Ramos (cell line): ENCODE measurements around the gene TTLL5.
"Not testable (repeated sequence)": the region's sequence is repeated elsewhere in the genome, so short reads cannot be mapped to it uniquely, and the experiment has no call there.

Experiments used
- in situ Hi-C: fragments of 300-500 bp; cut with MboI; formaldehyde crosslinking; loops from one replicate; pipeline ENCODE4 v1.14.3; 2022; ENCODE audit warnings: low sequenced_read_pairs; ENCODE audit not compliant: unreplicated experiment

TTLL5 gene

DNA sequence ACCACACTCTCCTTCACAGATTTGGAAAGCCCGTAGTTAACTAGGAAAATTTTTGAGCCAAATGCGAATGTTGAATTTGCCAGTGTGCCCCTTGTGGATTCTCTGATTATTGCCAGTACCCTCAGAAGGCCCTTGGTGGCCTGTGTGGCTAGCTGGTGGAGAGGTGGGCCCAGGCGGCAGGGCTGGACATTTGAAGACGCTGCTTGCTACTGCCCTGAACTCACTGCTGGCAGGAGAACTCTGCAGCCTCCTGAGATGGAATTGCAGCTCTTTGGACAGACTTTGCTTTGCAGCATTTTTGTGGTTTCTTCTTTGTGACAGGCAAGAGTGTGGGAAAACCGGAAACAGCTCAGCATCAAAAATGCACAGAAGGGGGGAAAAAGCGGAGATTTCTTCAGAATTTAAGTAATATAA is 223.2 kb downstream of the TTLL5 start:
- in situ Hi-C loops: no loop called here

DNA sequence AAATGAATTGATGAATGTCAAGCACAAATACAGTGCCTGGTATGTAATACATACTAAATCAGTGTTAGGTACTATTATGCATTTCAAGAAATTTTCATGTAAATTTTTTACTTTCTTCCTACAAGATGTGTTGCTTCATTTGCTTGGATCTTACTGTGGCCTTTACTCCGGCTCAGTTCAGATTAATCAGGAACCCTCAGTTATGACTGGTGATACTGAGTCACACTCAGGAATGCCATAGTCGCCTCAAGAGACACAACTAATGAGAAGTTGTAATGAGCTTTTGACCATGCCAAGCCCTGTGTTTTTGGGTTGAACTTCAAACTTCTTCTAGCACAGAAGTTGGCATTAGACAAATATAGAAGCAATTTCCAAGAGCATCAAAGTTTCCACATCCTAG is 224.8 kb downstream of the TTLL5 start:
- in situ Hi-C loops: no loop called here

DNA sequence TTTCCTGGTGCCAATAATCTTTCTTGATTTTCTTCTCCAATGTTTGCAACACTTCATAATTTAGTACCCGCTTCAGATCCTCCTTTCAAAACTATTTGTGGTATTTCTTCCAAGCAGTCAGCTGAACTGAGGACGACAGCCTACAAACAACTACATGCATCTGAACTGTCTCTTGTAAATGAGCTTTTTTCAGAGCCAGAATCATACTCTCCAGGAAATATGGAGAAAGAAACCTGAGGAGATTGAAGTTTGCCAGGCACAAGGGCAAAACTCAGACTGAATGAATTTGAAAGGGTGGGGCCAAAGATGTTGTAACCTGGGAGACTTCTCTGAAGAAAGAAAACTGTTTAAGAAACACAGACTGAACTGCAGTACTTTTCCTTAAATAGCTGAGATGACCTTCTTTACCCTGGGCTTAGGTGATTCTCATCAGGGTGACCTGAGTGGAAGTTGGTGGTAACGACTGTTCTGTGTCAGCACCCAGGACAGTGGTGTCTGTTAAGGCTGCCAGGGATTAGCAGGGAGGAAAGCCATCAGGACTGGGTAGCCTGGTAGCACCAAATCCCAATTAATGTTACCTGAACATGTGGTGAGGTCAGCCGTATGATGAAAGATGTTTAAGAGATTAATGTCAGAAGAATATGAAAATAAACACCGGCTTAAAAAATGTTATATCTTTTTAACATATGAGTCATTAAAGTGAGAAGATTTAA is 225.7 kb downstream of the TTLL5 start:
- in situ Hi-C loops: no loop called here

DNA sequence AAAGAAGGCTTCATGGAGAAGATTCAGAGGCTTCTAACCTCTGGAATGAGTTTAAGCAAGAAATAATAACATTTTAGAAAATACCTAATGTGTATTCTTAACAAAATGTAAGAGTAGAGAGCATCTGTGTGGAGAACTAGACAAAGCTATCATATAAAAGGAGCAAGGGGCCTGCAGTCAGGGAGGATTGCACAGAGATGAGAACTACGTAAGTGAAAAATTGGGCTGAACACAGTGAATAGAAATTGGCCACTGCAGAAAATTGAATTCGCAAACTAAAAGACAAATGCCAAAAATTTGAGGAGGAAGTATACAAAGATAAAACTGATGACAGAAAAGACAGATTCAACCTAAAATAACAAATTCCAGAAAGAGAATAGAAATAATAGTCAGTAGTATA is 227.9 kb downstream of the TTLL5 start:
- in situ Hi-C loops: no loop called here

DNA sequence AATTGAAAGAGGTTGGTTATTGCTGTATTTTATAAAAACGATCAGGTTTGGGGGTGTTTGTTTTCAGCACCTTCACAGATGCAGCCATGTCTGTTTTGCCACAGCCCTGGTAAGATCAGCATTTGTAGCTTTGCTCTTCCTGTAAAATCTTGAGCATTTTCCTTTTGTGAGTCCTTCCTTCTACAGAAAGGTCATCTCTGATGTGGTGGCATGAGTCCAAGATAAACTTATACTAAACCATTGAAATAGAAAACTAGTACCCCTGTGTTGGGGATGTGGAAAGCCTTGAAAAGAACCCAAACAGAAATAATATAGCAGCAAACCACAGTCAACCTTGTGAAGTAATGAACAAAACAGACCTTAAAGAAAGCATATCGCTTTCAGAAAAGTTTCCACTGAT is 235.3 kb downstream of the TTLL5 start:
- in situ Hi-C loops: no loop called here

DNA sequence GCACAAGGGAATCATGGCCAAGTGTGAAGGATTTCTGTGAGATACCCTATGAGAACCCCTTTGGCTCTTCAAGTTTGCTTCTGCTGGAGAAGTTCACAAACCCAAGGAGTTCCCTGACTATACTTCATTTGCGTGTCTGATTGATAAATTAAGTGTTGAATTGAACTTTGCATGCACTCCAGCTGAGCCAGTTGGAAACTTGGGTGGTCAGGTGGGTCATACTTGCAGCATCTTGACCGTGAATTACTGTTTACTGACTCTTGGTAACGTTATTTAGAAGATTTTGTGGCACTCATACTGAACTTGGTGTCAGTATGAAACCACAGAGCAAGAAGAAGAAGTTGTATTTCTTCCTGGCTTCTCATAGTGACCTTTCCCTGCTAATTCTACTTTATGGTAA is 243.3 kb downstream of the TTLL5 start:
- in situ Hi-C loops: loop anchor here (10.0 kb wide), 1 partner anchor 80 kb away; the partner anchor contains the start of genes IFT43 and TGFB3

DNA sequence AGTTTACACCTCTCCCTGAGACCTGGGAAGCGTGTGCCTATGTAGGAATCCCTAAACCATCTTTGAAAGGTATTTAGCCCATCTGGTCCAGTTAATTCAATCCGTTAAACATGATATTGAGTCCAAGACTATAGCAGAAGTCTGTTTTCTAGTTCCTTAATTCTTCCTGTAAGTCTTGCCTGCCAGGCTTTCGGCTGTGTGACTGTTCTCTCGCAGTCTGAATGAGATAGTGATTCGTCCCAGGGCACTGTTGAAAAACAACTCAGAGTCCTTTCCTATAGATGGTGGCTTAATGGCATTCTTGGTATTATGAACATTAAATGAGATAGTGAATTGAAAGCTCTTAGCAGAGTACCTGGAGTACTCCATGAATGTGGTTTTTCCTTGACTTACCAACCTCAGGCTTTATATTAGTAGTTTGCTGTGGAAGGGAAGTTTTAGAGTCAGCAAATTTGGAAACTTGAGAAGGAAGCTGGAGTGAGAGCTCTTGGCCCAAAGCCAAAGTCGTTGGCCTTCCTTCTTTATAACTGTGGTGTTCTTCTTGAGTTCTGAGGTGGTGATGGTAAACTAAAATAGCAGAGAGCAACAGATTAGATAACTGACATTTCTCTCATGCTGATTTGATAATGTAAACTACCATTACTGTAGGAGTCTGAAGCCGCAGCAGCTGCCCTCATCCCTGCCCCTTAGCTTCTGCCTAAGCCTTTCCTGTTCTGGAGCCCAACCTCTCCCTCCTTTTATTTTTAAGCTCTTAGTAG is 244.3 kb downstream of the TTLL5 start:
- in situ Hi-C loops: loop anchor here (10.0 kb wide), 1 partner anchor 79 kb away; the partner anchor contains the start of genes IFT43 and TGFB3

DNA sequence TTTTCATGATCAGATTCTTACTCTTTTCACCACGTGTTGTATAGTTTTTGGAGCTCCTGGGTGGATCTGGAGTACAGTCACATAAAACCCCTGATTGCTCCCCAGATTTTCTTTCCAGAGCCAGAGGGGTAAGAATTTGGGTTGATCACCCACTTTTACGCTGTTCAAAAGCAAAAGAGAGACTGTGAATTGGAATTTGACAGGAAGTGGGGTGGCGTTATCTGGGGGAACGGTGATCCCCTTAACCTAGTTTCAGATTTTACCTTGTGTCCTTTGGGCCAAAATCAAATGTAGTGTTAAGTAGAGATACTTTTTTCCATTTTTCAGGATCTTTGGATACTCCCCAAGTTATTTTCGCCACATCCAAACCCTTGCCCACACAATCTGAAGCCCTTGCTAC is 245.2 kb downstream of the TTLL5 start:
- in situ Hi-C loops: loop anchor here (10.0 kb wide), 1 partner anchor 79 kb away; the partner anchor contains the start of genes IFT43 and TGFB3

DNA sequence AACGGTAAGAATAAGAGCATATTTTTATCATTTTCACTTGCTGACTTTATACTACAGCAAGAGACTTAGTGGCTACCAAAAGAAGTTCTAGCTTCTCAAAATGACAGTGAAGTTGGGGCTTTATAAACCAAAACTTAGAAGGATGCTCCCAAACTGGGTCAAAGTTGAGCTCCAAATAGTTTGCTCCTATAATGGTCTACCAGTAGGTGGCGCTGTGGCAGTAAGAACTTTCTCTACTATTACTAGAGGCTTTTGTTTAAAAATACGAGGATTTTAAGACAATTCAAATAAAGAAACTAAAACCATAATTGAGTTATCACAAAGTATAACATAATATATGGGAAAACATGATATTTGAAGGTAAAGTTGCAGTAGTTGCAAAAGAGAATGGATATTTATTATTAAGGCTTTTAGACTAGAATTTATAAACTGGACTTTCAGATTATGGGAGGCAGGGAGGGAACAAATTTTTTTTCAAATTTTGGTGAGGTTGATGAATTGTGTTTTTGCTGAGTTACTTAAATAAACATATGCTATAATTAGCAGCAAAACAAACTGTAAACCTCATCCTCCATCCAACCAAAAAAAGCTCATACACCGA is 245.7 kb downstream of the TTLL5 start:
- in situ Hi-C loops: loop anchor here (10.0 kb wide), 1 partner anchor 78 kb away; the partner anchor contains the start of genes IFT43 and TGFB3

DNA sequence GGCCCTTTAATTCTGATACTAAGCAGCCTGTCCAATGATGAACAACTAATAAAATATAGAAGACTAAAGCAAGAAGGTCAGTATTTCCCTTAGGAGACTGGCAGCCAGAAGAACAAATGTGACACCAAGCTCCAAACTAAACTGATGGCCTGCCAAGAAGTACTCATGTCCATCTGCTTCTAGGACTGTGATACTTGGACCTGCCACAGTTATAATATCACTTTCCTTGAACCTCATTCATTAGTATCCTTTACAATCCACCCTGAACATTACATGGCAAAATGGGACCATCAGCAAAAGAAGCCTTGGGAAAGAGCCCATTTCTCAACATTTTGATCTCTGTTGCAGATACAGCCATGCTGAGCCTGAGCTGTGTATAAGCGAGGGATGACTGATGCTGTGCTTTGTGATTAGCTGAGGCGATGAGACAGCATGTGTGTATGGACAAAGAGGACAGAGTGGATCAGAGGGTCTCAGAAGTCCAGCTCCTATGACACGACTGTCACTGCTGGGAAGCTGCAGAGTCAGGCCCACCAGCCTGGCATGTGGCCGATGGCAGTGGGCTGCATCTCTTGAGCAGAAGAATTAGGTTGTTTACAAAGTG is 246.8 kb downstream of the TTLL5 start:
- in situ Hi-C loops: loop anchor here (10.0 kb wide), 1 partner anchor 77 kb away; the partner anchor contains the start of genes IFT43 and TGFB3

DNA sequence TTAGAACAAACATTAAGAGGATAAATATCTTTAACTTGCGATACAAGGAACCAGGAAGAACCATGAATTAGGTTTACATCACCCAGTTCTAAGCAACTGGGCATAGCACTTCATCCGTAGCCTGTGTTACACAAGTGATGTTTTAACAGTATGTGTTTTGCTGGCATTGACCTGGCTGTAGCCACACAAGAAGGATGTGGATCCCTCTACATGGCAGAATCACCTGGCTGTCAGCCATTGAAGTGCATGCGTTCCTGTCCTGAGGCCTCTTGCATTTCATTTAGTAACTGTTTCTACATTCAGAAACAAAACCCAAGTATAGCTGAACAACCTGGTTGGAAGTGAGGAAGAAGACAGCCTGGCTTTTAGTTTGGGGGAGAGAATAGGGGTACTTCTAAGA is 248.6 kb downstream of the TTLL5 start:
- in situ Hi-C loops: loop anchor here (10.0 kb wide), 1 partner anchor 75 kb away; the partner anchor contains the start of genes IFT43 and TGFB3

DNA sequence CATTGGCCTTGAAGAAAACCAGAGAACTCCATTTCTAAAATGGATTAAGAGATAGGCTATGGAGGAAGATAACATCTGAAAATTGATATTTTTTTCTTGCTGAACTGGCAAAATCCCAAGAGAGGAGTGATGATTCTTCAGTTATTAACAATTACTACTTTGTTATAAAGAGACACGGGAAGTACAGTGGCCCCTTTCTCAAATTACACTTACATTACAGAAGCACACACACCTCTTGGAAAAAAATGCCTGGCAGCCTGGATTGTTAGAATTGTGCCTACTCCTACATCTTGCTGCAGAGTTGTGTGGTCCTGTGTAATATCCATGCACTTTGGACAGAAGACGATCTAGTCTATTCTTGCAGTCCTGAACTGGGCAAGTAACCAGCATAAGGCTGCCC is 249.0 kb downstream of the TTLL5 start:
- in situ Hi-C loops: no loop called here

DNA sequence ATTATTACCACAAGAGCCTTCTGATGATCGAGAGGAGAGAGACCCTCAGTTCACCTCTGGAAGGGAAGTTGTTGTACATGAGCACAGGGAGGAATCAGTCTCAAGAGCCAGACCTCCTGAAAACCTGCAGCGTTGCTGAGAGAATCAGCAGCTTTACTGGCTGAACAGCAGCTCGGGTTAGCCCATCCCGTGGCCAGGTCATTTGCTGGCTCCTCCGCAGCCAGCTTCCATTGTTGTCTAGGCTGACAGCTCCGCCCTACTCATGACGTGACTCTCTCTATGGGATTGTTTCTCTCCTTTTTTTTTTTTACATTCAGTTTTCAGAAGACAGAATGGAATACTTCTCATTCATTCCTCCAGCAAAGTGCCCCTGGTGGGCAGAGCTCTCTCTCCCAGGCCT is 250.8 kb downstream of the TTLL5 start:
- in situ Hi-C loops: no loop called here

DNA sequence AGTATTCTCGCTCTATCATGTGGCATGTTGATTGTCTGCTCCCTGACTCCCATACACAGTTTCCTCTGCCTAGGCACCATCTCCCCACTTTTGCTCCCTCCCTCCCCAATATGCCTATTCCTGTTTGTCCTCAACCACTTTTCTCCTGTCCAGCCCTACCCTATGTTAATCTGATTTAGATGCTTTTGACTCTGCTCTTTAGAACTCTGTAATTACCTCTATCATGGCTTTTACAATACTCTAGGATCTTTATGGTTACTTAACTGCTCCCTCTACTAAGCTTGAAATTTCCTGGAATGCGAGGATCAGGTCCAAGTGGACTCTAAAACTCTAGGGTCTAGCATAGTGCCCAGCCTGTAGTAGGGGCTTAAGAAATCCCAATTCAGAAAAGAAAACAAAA is 252.1 kb downstream of the TTLL5 start:
- in situ Hi-C loops: no loop called here

DNA sequence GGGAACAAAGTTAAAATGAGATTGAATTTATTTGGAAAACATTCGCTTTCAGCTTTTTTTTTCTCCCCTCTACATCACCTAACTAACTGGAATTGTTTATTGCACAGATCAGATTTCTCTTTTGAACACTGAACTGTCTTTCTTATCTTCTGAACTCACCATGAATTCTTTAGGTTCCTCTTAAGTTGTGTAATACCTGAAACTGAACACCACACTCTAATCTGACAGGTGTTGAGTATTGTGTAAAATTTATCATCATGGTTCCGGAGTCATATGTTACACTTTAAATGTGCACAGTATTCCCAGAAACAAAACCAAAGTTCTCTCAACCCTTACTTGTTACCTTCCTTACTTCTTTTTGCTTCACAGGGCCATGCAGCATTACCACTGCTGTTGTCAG is 254.0 kb downstream of the TTLL5 start:
- in situ Hi-C loops: no loop called here

DNA sequence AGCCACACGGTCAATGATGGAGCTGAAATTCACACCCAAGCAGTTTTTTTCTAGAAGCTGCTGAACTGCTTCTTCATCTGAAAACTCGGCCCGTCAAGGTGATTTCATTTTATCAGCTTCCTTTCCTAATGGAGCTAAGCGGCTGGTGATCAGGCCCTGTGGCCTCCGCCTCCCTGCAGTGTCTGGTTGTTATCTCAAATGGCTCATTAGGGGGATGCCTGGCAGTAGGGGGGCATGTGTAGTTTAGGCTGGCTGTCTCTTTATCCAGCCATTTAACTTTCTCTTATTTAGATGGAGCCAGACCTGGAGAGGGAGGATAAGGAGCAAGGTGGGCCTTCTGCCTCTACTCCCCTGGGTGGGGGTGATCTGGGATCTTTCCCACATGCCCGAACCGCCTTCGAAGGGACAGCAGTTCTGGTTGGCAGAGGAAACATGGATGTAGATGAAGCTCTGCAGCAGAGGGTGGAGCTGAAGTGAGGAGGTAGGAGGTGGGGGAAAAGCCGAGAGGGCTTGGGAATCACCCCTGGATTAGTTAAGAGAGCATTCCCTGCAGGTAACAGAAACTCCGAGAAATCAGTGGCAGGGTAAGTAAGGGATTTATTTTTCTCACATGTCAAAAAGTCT is 256.4 kb downstream of the TTLL5 start:
- in situ Hi-C loops: no loop called here

DNA sequence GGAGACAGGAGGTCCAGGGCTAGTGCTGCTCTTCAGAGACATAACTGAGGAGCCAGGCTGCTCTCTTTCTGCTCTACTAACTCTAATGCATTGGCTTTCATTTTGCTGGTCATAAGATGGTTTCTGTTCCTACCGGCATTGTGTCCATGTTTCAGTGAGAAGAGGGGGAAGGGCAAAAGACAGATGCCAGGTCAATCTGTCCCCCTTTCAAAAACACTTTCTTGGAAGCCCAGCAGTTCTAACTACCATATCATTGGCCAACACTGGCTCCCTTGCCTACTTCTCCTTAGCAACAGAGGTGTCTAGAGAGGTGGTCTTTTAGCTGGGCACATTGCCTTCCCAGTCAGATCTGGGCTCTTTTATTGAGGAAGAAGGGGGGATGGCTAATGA is 256.9 kb downstream of the TTLL5 start:
- in situ Hi-C loops: no loop called here

DNA sequence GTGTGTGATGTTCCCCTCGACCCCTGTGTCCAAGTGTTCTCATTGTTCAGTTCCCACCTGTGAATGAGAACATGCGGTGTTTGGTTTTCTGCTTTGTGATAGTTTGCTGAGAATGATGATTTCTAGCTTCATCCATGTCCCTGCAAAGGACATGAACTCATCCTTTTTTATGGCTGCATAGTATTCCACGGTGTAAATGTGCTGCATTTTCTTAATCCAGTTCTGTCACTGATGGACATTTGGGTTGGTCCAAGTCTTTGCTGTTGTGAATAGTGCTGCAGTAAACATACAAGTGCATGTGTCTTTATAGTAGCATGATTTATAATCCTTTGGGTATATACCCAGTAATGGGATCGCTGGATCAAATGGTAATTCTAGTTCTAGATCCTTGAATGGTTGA is 259.4 kb downstream of the TTLL5 start:
- in situ Hi-C loops: not testable (repeated sequence)

DNA sequence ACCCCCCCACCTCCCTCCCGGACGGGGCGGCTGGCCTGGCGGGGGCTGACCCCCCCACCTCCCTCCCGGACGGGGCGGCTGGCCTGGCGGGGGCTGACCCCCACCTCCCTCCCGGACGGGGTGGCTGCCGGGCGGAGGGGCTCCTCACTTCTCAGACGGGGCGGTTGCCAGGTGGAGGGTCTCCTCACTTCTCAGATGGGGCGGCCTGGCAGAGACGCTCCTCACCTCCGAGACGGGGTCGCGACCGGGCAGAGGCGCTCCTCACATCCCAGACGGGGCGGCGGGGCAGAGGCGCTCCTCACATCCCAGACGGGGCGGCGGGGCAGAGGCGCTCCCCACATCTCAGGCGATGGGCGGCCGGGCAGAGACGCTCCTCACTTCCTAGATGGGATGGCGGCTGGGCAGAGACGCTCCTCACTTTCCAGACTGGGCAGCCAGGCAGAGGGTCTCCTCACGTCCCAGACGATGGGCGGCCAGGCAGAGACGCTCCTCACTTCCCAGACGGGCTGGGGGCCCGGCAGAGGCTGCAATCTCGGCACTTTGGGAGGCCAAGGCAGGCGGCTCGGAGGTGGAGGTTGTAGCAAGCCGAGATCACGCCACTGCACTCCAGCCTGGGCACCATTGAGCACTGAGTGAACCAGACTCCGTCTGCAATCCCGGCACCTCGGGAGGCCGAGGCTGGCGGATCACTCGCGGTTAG is 264.2 kb downstream of the TTLL5 start:
- in situ Hi-C loops: not testable (repeated sequence)
